Measurements from ENCODE around the gene ZNF827.

GRCh38 chr4:145723336-145723735 lies 215.3 kb downstream of the ZNF827 start:
- TF ChIP-seq, protein P1, sequence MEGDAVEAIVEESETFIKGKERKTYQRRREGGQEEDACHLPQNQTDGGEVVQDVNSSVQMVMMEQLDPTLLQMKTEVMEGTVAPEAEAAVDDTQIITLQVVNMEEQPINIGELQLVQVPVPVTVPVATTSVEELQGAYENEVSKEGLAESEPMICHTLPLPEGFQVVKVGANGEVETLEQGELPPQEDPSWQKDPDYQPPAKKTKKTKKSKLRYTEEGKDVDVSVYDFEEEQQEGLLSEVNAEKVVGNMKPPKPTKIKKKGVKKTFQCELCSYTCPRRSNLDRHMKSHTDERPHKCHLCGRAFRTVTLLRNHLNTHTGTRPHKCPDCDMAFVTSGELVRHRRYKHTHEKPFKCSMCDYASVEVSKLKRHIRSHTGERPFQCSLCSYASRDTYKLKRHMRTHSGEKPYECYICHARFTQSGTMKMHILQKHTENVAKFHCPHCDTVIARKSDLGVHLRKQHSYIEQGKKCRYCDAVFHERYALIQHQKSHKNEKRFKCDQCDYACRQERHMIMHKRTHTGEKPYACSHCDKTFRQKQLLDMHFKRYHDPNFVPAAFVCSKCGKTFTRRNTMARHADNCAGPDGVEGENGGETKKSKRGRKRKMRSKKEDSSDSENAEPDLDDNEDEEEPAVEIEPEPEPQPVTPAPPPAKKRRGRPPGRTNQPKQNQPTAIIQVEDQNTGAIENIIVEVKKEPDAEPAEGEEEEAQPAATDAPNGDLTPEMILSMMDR (IDR thresholded peaks at IDR 0.05) = peak in 2 of 7 experiments; percentile 19 to 22
- TF ChIP-seq POLR2A (IDR thresholded peaks at IDR 0.05) = no peak
